GM21737 (cell line): Measurements from ENCODE around the gene CRYBA2.

ENCODE experiments used
- ATAC-seq: cut with Tn5 transposase; IDR thresholded peaks from one replicate; pipeline ENCODE4 v1.9.1; 2021; ENCODE audit warnings: mild to moderate bottlenecking, moderate library complexity; ENCODE audit not compliant: unreplicated experiment

Gene CRYBA2

GRCh38 chr2:218993345-218994315 lies at the start of gene CRYBA2:
TSS of gene CRYBA2 (minus strand) at chr2:218993422. CDS start at chr2:218993176, 246 bp downstream.
- ATAC-seq: no peak

- ATAC-seq: no peak
Measured at GRCh38 chr2:219042750-219043149, 49.5 kb upstream of the CRYBA2 start.

- ATAC-seq: no peak
Measured at GRCh38 chr2:219042157-219042556, 48.9 kb upstream of the CRYBA2 start.

GRCh38 chr2:219041252-219041651 lies 48.0 kb upstream of the CRYBA2 start, which contains the start of gene CFAP65:
TSS of gene CFAP65 (minus strand) at chr2:219041516. CDS start at chr2:219039048, 2,468 bp downstream.
- no peak for ATAC-seq

- ATAC-seq: no peak
Measured at GRCh38 chr2:219038600-219038999, 45.4 kb upstream of the CRYBA2 start.

- ATAC-seq: no peak
Measured at GRCh38 chr2:219037783-219038499, 44.7 kb upstream of the CRYBA2 start.

GRCh38 chr2:219035942-219036341 lies 42.7 kb upstream of the CRYBA2 start:
- no peak for ATAC-seq

- no peak for ATAC-seq
Measured at GRCh38 chr2:219034823-219035222, 41.6 kb upstream of the CRYBA2 start.

GRCh38 chr2:219032051-219032745 lies 39.0 kb upstream of the CRYBA2 start:
- ATAC-seq: no peak

- ATAC-seq: no peak
Measured at GRCh38 chr2:219031005-219031738, 38.0 kb upstream of the CRYBA2 start.

- ATAC-seq: no peak
Measured at GRCh38 chr2:219030177-219030940, 37.1 kb upstream of the CRYBA2 start.

- peak; percentile 75 for ATAC-seq
Measured at GRCh38 chr2:219029829-219030165, 36.6 kb upstream of the CRYBA2 start.

- ATAC-seq: no peak
Measured at GRCh38 chr2:219028996-219029828, 36.0 kb upstream of the CRYBA2 start.

GRCh38 chr2:219028141-219028540 lies 34.9 kb upstream of the CRYBA2 start:
- no peak for ATAC-seq

GRCh38 chr2:219027511-219028055 lies 34.4 kb upstream of the CRYBA2 start:
- ATAC-seq: no peak

GRCh38 chr2:219026946-219027345 lies 33.7 kb upstream of the CRYBA2 start:
- no peak for ATAC-seq

GRCh38 chr2:219025637-219026585 lies 32.7 kb upstream of the CRYBA2 start:
- no peak for ATAC-seq

- ATAC-seq: no peak
Measured at GRCh38 chr2:219024059-219024458, 30.8 kb upstream of the CRYBA2 start.
